ENCODE measurements around the gene KIF5B. TPM values are rescaled to one million over a fixed set of nuclear protein-coding genes. Genes with fewer than 3 reads are reported as not detected.
"Not testable (repeated sequence)": the region's sequence is repeated elsewhere in the genome, so short reads cannot be mapped to it uniquely, and the experiment has no call there.

Gene KIF5B
- total RNA-seq, 1 donor: 172 TPM

DNA sequence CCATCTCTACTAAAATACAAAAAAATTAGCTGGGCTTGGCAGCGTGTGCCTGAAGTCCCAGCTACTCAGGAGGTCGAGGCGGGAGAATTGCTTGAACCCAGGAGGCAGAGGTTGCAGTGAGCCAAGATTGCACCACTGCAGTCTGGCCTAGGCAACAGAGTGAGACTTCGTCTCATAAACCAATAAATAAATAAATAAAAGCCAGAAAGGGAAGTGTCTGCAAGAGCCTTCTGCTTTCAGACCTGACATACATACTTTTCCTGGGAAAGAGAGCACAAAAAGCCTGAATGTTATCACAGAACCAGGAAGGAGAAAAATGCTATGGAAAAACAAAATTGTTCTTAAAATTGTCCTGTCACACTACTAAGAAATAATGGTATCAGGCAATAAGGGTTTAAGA lies 4.1 kb upstream of the KIF5B start:
- no peak overlapping the region for H3K4me3 ChIP-seq (ENCODE audit: low read depth, low read length)
- DNase-seq (ENCODE audit: low read depth): no peak
- TF ChIP-seq, protein P1, sequence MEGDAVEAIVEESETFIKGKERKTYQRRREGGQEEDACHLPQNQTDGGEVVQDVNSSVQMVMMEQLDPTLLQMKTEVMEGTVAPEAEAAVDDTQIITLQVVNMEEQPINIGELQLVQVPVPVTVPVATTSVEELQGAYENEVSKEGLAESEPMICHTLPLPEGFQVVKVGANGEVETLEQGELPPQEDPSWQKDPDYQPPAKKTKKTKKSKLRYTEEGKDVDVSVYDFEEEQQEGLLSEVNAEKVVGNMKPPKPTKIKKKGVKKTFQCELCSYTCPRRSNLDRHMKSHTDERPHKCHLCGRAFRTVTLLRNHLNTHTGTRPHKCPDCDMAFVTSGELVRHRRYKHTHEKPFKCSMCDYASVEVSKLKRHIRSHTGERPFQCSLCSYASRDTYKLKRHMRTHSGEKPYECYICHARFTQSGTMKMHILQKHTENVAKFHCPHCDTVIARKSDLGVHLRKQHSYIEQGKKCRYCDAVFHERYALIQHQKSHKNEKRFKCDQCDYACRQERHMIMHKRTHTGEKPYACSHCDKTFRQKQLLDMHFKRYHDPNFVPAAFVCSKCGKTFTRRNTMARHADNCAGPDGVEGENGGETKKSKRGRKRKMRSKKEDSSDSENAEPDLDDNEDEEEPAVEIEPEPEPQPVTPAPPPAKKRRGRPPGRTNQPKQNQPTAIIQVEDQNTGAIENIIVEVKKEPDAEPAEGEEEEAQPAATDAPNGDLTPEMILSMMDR (IDR thresholded peaks at IDR 0.05; ENCODE audit: insufficient read depth, low read depth, low read length): no peak

DNA sequence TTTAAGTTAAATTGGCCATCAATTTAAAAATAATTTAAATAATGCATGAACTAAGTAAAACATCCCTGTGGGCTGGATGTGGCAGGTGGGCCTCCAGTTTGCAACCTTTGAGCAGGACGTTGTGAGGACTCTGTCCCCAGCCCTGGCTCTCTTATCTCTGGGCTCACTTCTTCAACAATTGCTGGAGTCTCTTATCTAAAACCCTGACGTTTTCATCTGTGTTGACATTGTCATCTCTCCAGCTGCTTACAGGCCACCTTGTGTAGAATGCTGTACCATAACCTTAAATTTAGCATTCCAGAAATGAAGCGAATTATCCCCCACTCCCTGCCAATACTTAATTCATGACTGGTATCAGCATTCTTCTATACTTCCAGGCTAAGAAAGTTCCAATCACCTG lies 3.2 kb upstream of the KIF5B start:
- TF ChIP-seq, protein P1 (IDR thresholded peaks at IDR 0.05; ENCODE audit: insufficient read depth, low read depth, low read length): no peak
- DNase-seq (ENCODE audit: low read depth): no peak
- no peak overlapping the region for H3K4me3 ChIP-seq (ENCODE audit: low read depth, low read length)

DNA sequence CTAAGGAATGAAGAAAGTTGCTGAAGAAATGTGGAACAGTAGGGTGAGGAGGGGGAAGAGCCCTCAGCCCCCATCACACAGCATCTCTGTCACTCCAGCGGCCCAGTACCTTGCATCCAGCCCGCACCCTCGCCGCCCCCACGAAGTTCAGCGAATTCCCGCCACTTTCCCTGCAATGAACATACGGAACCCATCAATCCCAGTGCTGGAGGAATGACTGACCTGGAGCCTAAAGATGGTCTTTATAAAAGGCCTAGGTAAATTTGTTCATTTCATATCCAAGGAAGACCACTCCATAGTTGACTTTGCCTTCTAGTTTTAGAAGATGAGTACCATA lies 779 bp upstream of the KIF5B start:
- TF ChIP-seq, protein P1 (IDR thresholded peaks at IDR 0.05; ENCODE audit: insufficient read depth, low read depth, low read length): no peak
- peak overlapping the region; percentile 94 for H3K4me3 ChIP-seq (ENCODE audit: low read depth, low read length)
- DNase-seq (ENCODE audit: low read depth): no peak

DNA sequence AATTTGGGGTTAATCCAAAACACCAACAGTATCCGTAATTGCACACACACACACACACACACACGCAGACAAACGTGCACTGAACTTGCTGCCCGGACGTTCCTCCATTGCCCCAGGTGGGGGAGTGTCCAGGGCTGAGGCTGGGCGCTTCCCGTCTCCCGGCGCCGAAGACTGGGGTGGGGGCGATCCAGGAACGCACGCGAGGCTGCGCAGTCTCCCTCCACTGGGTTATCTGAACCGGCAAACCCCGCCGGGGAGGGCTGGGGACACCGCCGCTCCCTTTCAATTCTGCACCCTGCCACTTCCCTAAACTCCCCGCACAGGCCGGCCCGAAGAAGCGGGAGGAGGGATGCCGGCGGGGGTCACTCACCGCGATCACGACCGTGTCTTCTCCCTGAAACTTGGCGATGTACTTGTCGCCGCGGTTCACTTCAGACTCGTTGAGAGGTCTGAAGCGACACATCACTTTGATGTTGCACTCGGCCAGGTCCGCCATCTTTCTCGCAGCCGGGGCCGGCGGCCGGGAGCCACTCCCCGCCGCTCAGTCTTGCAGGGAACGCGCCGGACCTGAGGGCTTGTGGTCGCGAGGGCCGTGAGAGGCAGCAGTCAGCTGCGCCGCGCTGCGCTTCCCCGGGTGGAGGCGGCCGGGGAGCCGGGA lies 618 bp downstream of the KIF5B start:
- TF ChIP-seq, protein P1 (IDR thresholded peaks at IDR 0.05; ENCODE audit: insufficient read depth, low read depth, low read length): peak; percentile 12
- DNase-seq (ENCODE audit: low read depth): peak; percentile 62
- peak overlapping the region; percentile 94 for H3K4me3 ChIP-seq (ENCODE audit: low read depth, low read length)

DNA sequence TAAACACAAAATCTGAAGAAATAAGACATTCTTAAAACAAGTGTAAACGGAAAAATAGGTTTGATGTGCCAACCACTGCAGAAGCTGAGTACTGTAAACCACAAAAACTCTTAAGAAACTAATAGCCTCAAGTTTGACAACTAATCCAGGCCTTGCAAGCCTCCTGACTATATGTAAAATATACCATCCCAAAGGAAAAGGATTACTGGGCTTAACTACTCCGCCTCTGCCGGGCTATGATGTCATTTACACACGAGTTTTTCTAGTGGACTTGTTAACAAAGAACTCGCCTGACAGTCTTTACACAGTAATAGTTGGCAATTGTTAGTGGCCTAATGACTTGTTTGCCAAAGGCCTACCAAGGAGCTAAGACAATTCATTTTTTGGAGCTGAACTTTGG lies 2.1 kb downstream of the KIF5B start:
- peak; percentile 95 for DNase-seq (ENCODE audit: low read depth)
- peak overlapping the region; percentile 94 for H3K4me3 ChIP-seq (ENCODE audit: low read depth, low read length)
- TF ChIP-seq, protein P1 (IDR thresholded peaks at IDR 0.05; ENCODE audit: insufficient read depth, low read depth, low read length): no peak

DNA sequence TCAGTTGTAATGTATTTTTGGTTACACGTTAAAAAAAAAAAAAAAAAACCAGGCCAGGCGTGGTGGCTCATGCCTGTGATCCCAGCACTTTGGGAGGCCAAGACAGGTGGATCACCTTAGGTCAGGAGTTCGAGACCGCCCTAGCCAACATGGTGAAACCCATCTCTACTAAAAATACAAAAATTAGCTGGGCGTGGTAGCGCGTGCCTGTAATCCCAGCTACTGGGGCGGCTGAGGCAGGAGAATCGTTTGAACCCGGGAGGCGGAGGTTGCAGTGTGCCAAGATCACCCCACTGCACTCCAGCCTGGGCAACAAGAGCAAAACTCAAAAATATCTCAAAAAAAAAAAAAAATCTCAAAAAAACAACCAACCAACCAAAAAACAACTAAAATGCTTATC lies 2.8 kb downstream of the KIF5B start:
- DNase-seq (ENCODE audit: low read depth): not testable (repeated sequence)
- H3K4me3 ChIP-seq (ENCODE audit: low read depth, low read length): peak overlapping the region; percentile 94

DNA sequence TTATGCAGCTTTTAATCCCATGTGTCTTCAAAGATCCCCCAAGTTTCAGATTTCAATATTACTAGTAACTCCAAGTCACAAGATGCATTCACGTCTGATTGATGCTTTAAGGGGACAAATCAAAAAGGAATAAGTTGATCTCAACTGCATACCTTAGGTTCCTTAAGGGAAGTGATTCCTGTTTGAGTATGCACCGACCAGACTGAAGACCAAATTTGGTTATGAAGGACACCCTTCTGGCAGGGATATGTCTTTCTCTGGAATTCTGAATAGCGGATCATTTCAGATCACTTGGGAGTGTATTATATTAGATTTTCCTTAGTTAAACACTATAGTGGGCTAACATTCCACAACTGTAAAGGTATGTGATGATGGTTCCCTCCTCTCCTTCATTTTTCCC lies 4.3 kb downstream of the KIF5B start:
- H3K4me3 ChIP-seq (ENCODE audit: low read depth, low read length): peak overlapping the region; percentile 33
- TF ChIP-seq, protein P1 (IDR thresholded peaks at IDR 0.05; ENCODE audit: insufficient read depth, low read depth, low read length): no peak
- DNase-seq (ENCODE audit: low read depth): no peak

Measured in fibroblast of villous mesenchyme (primary cell).